DMS79 treated with DMSO at 0.1 percent for 48 hours (cell line): Measurements from ENCODE around the gene CT45A8.
"Not testable (repeated sequence)": the region's sequence is repeated elsewhere in the genome, so short reads cannot be mapped to it uniquely, and the experiment has no call there.

Source experiments
- DNase-seq: peaks from one replicate; lab custom pipeline; 2025; lab: John Stamatoyannopoulos, UW

CT45A8 gene, protein sequence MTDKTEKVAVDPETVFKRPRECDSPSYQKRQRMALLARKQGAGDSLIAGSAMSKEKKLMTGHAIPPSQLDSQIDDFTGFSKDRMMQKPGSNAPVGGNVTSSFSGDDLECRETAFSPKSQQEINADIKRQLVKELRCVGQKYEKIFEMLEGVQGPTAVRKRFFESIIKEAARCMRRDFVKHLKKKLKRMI

DNA sequence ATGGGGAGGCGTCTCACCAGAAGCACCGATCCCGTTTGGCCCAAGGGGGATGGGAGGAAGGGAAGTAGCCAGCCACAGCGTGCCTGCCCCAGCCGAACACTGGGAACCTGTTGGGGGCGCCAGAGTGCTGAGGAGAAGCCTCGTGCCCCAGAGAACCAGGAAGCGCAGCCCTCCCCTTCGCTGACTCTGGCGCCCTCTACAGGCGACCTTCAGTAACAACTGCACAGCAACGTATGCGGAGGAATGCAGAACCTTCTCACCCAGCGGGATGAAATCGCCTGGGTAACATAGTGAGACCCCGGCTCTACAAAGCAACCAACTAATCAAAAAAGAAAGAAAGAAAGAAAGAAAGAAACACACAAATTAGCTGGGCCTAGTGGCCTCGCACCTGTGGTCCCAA, at the start of gene CT45A8:
Gene CT45A8, minus strand, starts transcription at position 101 of the 400 bp plus-strand sequence. CDS start 3,755 bp downstream, outside the sequence.
- DNase-seq = not testable (repeated sequence)

- no peak for DNase-seq
Observed at GRCh38 chrX:135893294-135893817, 39.0 kb upstream of the CT45A8 start, which contains the start of the genes CT45A10 and SAGE1. CT45A10 (minus strand) TSS chrX:135893444; CDS start chrX:135885344, 8,100 bp downstream. SAGE1 (plus strand) TSS chrX:135893716; CDS start chrX:135896243, 2,527 bp downstream.

GRCh38 chrX:135892781-135893180, 38.4 kb upstream of the CT45A8 start:
- no peak for DNase-seq

DNA sequence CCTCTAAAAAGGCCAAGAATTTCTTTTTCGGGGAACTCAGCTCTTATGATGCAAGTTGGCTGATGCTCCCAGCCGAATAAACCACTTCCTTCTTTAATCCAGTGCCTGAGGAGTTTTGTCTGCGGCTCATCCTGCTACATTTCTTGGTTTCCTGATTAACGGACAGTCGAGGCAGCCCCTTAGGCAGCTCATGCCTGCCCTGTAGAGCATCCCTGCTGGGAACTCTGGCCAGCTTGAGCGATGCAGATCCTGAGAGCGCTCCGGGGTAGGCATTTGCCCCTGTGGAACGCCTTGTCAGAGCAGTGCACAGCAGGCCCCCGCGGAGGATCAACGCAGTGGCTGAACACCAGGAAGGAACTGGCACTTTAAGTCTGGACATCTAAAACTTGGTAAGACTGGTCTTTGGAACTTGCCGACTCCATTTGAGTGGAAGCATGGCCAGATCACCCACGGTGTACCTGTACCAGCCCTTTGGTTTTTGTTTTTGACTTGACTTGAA, 35.8 kb upstream of the CT45A8 start:
- no peak for DNase-seq

GRCh38 chrX:135888976-135889375, 34.6 kb upstream of the CT45A8 start:
- DNase-seq = not testable (repeated sequence)

DNA sequence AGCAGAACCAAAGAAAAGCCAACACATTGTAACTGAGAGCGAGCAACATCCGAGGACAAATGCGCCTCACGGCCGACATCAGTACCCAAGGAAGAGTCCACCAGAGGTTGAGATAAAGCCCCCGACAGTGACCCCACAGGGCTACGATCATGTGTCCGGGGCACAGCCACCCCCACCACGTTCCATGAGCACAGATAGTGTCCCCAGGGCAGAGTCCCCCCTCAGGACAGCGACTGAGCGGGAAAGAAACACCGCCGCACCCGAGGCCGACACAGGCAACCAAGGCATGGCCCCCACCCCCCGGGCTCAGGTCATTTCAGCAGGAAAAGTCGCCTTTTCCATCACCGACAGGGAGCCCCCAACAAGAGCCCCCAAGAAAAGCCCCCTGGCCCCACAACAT, 33.9 kb upstream of the CT45A8 start:
- DNase-seq = not testable (repeated sequence)

DNA sequence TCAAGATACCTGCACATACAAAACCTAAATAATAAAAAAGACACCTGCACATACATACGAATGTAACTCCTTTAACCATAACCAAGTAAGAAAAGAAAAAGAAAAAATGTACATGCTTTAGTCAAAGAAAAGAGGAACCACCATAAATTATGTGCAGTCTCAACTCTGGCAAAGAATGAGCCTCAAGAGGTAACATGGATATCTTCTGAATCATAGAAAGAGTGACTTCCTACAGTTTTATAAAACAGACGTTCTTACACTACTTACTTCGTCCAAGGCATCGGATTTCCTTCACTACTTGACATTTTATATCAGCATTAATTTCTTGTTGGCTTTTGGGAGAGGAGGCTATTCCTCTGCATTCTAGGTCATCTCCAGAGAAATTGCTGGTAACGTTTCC, 28.4 kb upstream of the CT45A8 start:
- DNase-seq = not testable (repeated sequence)

- DNase-seq = not testable (repeated sequence)
Observed at GRCh38 chrX:135871712-135872111, 17.4 kb upstream of the CT45A8 start, which contains the start of gene CT45A9. CT45A9 (minus strand) TSS chrX:135871812; CDS start chrX:135868061, 3,751 bp downstream.

GRCh38 chrX:135837180-135837579, 17.2 kb downstream of the CT45A8 start, which contains the start of gene CT45A7:
CT45A7 (minus strand) TSS chrX:135837280; CDS start chrX:135833533, 3,747 bp downstream.
- DNase-seq = not testable (repeated sequence)

DNA sequence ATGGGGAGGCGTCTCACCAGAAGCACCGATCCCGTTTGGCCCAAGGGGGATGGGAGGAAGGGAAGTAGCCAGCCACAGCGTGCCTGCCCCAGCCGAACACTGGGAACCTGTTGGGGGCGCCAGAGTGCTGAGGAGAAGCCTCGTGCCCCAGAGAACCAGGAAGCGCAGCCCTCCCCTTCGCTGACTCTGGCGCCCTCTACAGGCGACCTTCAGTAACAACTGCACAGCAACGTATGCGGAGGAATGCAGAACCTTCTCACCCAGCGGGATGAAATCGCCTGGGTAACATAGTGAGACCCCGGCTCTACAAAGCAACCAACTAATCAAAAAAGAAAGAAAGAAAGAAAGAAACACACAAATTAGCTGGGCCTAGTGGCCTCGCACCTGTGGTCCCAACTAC, 34.4 kb downstream of the CT45A8 start, which contains the start of gene CT45A2:
Gene CT45A2, minus strand, starts transcription at position 101 of the 400 bp plus-strand sequence. CDS start 3,747 bp downstream, outside the sequence.
- DNase-seq = not testable (repeated sequence)

DNA sequence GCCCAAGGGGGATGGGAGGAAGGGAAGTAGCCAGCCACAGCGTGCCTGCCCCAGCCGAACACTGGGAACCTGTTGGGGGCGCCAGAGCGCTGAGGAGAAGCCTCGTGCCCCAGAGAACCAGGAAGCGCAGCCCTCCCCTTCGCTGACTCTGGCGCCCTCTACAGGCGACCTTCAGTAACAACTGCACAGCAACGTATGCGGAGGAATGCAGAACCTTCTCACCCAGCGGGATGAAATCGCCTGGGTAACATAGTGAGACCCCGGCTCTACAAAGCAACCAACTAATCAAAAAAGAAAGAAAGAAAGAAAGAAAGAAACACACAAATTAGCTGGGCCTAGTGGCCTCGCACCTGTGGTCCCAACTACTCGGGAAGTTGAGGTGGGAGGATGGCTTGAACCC, 51.7 kb downstream of the CT45A8 start, which contains the start of gene CT45A6:
Gene CT45A6, minus strand, starts transcription at position 101 of the 400 bp plus-strand sequence. CDS start 3,794 bp downstream, outside the sequence.
- not testable (repeated sequence) for DNase-seq
